ENCODE measurements around the gene HPGD. TPM values are rescaled to one million over a fixed set of nuclear protein-coding genes. Genes with fewer than 3 reads are reported as not detected.

Gene HPGD
- total RNA-seq = 10.5 TPM

- H3K27me3 ChIP-seq (ENCODE audit: insufficient read depth, low read length) = peaks cover 37% of the 10 kb centered on the region
- peak within 1 kb of the TSS; percentile 42 for H3K4me3 ChIP-seq (ENCODE audit: low read length)
- peaks cover 20% of the 10 kb centered on the region for H3K4me1 ChIP-seq (ENCODE audit: insufficient read depth, low read length)
- H3K9me3 ChIP-seq (ENCODE audit: low read depth, low read length) = no peaks in the 10 kb centered on the region
These were observed at the start of gene HPGD for GRCh38 chr4:174522183-174523024. TSS of gene HPGD (minus strand) at chr4:174522488. CDS start at chr4:174522451, 37 bp downstream.

GRCh38 chr4:174564529-174564928 is 42.2 kb upstream of the HPGD start:
- H3K4me3 ChIP-seq (ENCODE audit: low read length) = no peak overlapping the region
- no peaks in the 10 kb centered on the region for H3K9me3 ChIP-seq (ENCODE audit: low read depth, low read length)
- no peaks in the 10 kb centered on the region for H3K27me3 ChIP-seq (ENCODE audit: insufficient read depth, low read length)
- H3K4me1 ChIP-seq (ENCODE audit: insufficient read depth, low read length) = no peaks in the 10 kb centered on the region

DNA sequence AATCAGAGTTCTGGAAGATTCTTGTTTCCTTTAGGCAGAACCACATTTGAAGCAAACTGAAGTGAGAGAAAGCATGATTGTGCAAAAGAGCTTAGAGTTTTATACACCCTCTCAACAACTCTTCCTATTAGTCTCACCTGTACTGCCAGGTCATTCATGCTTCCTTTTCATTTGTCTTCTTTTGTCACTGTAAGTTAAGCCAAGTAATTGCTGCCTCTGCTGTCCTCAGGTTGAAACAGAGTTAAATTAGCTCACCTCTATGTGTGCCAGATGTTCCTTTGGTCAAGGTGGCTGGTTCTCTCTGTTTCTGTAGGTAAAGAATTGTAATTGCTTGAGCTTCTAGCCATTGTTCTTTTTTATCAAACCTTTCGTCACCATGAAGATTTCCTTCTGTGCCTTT is 41.1 kb upstream of the HPGD start:
- no peaks in the 10 kb centered on the region for H3K9me3 ChIP-seq (ENCODE audit: low read depth, low read length)
- no peaks in the 10 kb centered on the region for H3K27me3 ChIP-seq (ENCODE audit: insufficient read depth, low read length)
- H3K4me1 ChIP-seq (ENCODE audit: insufficient read depth, low read length) = no peaks in the 10 kb centered on the region
- no peak overlapping the region for H3K4me3 ChIP-seq (ENCODE audit: low read length)

GRCh38 chr4:174561560-174561959 is 39.3 kb upstream of the HPGD start:
- no peak overlapping the region for H3K4me3 ChIP-seq (ENCODE audit: low read length)
- H3K9me3 ChIP-seq (ENCODE audit: low read depth, low read length) = no peaks in the 10 kb centered on the region
- H3K4me1 ChIP-seq (ENCODE audit: insufficient read depth, low read length) = no peaks in the 10 kb centered on the region
- H3K27me3 ChIP-seq (ENCODE audit: insufficient read depth, low read length) = no peaks in the 10 kb centered on the region

DNA sequence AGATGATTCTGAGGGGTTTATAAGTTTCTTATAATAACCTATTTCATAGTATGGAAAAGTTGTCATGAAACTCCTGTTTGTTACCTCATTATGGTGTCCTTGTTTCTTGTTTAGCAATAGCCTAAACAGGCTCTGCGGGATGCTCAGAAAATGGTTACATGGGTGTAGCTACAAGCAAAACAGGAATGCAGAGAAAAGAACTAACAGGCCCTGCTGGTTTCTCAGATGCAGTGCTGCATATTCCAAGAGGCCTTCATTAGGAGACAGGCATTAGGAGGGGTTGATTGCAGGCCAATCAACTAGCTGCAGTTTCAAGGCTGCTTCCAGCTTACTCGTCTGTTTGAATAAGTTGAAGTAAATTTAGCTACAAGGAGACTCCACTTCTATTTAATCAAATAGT is 37.6 kb upstream of the HPGD start:
- Histone ChIP-seq H3K4me1 (ENCODE audit: insufficient read depth, low read length) (no peaks in the 10 kb centered on the region), H3K27me3 (ENCODE audit: insufficient read depth, low read length) (no peaks in the 10 kb centered on the region), H3K9me3 (ENCODE audit: low read depth, low read length) (no peaks in the 10 kb centered on the region), H3K4me3 (ENCODE audit: low read length) (no peak overlapping the region)

DNA sequence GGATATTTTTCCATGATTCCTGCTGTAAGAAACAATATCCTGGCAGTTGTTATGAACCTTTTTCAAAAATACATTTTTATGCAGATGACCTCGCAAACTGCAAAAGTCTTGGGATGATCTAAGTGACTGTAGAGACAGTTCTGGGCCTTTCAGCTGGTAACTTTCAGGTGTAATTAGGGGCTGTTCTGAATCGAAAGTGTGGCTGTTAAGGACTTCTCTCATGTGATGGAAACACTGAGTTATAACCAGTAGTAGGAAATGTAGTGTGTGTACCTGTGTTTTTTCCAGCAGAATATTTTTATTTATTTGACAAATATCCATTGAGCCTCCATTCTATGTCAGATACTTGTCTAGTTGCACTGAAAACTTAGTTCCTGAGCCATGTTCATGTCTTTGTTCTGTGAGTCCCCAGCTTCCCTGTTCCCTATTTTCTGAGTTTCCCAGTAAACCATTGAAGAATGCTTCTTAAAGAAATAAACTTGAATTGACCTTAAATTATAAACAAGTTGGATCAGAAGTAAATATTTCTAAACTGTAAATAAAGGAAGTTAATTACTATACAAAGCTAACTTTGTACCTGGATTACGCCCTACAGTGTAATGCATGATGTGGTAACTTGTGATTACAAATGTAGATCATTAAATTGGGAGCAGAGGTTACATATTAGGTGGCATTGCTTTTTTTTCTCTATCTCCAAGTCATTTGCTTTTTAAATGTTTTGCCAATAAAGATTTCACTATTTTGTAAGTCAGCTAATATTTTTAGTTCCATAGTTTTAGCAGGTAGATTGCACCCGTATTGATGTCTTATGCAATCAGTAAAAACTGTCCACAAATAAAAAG is 33.7 kb upstream of the HPGD start:
- no peak overlapping the region for H3K4me3 ChIP-seq (ENCODE audit: low read length)
- H3K9me3 ChIP-seq (ENCODE audit: low read depth, low read length) = no peaks in the 10 kb centered on the region
- H3K4me1 ChIP-seq (ENCODE audit: insufficient read depth, low read length) = no peaks in the 10 kb centered on the region
- no peaks in the 10 kb centered on the region for H3K27me3 ChIP-seq (ENCODE audit: insufficient read depth, low read length)

GRCh38 chr4:174554231-174554728 is 32.0 kb upstream of the HPGD start:
- H3K4me1 ChIP-seq (ENCODE audit: insufficient read depth, low read length) = no peaks in the 10 kb centered on the region
- H3K27me3 ChIP-seq (ENCODE audit: insufficient read depth, low read length) = no peaks in the 10 kb centered on the region
- no peaks in the 10 kb centered on the region for H3K9me3 ChIP-seq (ENCODE audit: low read depth, low read length)
- H3K4me3 ChIP-seq (ENCODE audit: low read length) = no peak overlapping the region

DNA sequence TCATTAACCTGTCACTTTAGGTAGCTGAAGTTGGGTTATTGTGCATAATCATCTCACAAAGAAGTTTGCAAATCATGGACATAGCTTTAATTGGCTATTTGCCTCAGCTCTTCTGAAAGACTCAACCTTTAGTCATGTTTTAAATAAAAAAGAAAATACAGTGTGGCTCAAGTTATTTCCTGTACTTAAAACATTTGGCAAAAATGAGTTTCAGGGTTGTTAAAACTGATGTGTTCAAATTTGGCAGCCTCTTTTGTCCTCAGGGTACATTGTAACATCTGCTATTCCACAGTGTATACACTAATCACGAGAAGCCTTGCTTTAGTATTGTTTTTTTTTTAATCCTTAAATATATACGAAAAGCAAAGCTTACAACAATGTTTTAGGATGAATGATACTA is 31.5 kb upstream of the HPGD start:
- no peak overlapping the region for H3K4me3 ChIP-seq (ENCODE audit: low read length)
- no peaks in the 10 kb centered on the region for H3K9me3 ChIP-seq (ENCODE audit: low read depth, low read length)
- H3K27me3 ChIP-seq (ENCODE audit: insufficient read depth, low read length) = no peaks in the 10 kb centered on the region
- no peaks in the 10 kb centered on the region for H3K4me1 ChIP-seq (ENCODE audit: insufficient read depth, low read length)

- Histone ChIP-seq H3K9me3 (ENCODE audit: low read depth, low read length) (no peaks in the 10 kb centered on the region), H3K4me1 (ENCODE audit: insufficient read depth, low read length) (no peaks in the 10 kb centered on the region), H3K4me3 (ENCODE audit: low read length) (no peak overlapping the region), H3K27me3 (ENCODE audit: insufficient read depth, low read length) (no peaks in the 10 kb centered on the region)
These were observed 30.7 kb upstream of the HPGD start for GRCh38 chr4:174553031-174553430.

- H3K4me3 ChIP-seq (ENCODE audit: low read length) = no peak overlapping the region
- H3K4me1 ChIP-seq (ENCODE audit: insufficient read depth, low read length) = no peaks in the 10 kb centered on the region
- no peaks in the 10 kb centered on the region for H3K9me3 ChIP-seq (ENCODE audit: low read depth, low read length)
- no peaks in the 10 kb centered on the region for H3K27me3 ChIP-seq (ENCODE audit: insufficient read depth, low read length)
These were observed 28.3 kb upstream of the HPGD start for GRCh38 chr4:174550541-174550940.

DNA sequence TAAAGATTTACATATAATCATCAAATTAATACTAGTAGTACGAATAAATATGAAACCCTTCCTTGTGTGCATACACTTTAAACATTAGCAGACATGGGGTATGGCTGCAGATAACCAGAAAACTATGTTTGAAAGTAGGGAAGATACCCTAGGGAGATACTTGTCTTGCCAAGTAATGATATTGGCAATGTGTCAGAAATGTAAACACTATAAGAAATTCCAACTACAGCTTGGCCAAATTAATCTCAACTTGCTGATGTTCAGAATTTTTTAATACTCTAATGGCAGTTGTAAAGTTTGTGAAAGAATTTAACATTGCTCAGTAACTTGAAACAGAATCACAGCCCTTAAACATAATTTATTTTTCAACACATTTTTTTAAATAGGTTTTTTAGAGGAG is 27.4 kb upstream of the HPGD start:
- Histone ChIP-seq H3K27me3 (ENCODE audit: insufficient read depth, low read length) (no peaks in the 10 kb centered on the region), H3K4me3 (ENCODE audit: low read length) (no peak overlapping the region), H3K9me3 (ENCODE audit: low read depth, low read length) (no peaks in the 10 kb centered on the region), H3K4me1 (ENCODE audit: insufficient read depth, low read length) (no peaks in the 10 kb centered on the region)

DNA sequence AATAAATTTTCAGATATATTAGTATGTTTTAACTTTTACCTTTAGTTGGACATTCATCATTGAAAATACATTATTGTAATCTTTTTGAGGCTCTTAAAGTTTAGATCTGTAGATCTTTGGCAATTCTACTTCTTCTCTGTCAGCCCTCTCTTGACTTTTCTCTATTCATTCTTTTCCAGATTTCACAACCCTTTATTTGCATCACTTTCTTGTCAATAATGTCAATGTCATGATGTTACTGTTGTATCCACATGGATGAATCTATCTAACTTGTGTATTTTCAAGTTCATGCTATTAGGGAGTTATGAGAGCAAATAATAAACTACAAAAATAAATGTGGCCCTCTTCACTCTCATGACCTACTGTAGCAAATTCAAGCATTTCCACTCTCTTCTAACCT is 23.0 kb upstream of the HPGD start:
- Histone ChIP-seq H3K9me3 (ENCODE audit: low read depth, low read length) (no peaks in the 10 kb centered on the region), H3K4me3 (ENCODE audit: low read length) (no peak overlapping the region), H3K4me1 (ENCODE audit: insufficient read depth, low read length) (no peaks in the 10 kb centered on the region)

DNA sequence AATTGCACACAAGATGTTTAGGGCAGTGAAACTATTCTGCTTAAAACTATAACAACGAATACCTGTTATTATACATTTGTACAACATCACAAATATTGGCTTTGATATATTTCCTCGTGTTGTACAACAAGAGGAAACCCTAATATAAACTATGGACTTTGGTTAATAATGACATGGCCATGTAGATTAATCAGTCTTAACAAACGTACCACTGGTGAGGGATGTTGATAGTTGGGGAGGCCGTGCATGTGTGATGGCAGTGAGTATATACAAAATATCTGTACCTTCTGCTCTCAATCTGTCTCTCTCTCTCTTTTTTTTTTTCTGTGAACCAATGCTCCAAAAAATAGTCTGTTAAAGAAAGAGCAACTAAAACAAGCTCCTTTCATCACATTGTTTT is 22.2 kb upstream of the HPGD start:
- no peaks in the 10 kb centered on the region for H3K27me3 ChIP-seq (ENCODE audit: insufficient read depth, low read length)
- no peaks in the 10 kb centered on the region for H3K9me3 ChIP-seq (ENCODE audit: low read depth, low read length)
- no peaks in the 10 kb centered on the region for H3K4me1 ChIP-seq (ENCODE audit: insufficient read depth, low read length)
- no peak overlapping the region for H3K4me3 ChIP-seq (ENCODE audit: low read length)

More for the DNA sequence above, 23.0 kb upstream of the HPGD start:
- H3K27me3 ChIP-seq (ENCODE audit: insufficient read depth, low read length) = no peaks in the 10 kb centered on the region

DNA sequence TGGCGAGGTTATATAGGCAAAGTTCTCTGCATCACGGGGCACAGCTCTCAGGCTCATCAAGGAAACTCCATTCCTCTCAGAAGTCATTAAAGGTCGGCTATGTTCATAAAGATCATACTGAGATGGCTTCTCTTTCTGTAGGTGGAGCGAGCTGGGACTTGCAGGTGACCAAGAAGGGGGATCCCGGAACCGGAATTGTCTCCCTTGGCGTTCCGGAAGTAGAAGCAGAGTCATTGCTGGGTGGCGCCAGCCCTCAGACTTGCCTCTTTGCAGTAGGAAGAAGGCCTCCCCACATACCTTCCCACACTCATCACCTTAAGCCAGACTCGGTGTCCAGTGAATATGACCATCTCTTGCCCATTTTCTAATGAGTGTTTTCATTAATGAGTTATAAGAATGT is 17.9 kb upstream of the HPGD start:
- H3K4me1 ChIP-seq (ENCODE audit: insufficient read depth, low read length) = no peaks in the 10 kb centered on the region
- H3K27me3 ChIP-seq (ENCODE audit: insufficient read depth, low read length) = no peaks in the 10 kb centered on the region
- no peak overlapping the region for H3K4me3 ChIP-seq (ENCODE audit: low read length)
- no peaks in the 10 kb centered on the region for H3K9me3 ChIP-seq (ENCODE audit: low read depth, low read length)

DNA sequence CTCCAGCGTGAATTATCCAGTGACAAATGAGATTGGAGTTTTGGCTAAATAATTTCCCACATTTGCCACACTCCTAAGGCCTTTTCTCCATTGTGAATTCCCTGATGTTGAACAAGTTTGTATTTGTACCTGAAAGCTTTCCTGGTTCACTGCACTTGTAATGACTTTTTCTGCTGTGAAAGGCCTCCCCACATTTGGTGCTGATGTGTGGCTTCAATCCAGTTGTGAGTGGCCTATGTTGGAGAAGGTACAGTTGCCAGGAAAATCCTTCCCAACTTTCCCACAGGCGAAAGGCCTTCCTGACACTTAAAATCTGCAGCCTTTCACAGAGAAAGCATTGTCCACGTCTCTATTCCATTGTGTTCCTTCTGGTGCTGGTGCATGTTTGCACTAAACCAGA is 17.3 kb upstream of the HPGD start:
- no peaks in the 10 kb centered on the region for H3K27me3 ChIP-seq (ENCODE audit: insufficient read depth, low read length)
- no peaks in the 10 kb centered on the region for H3K9me3 ChIP-seq (ENCODE audit: low read depth, low read length)
- H3K4me3 ChIP-seq (ENCODE audit: low read length) = no peak overlapping the region
- no peaks in the 10 kb centered on the region for H3K4me1 ChIP-seq (ENCODE audit: insufficient read depth, low read length)

Data from mononuclear cell (primary cell).